ENCODE data around the gene PRKCE. TPM values are rescaled to one million over a fixed set of nuclear protein-coding genes. Genes with fewer than 3 reads are reported as not detected.

PRKCE gene
- total and polyA plus RNA-seq, 2 donors (not counting 3 experiments of a cell fraction or from before 2014, with no cell fraction given): 27.9 to 33.9 TPM

GRCh38 chr2:46200100-46200690 lies 548.7 kb downstream of the PRKCE start:
- dilution Hi-C loops (cut with MboI; ENCODE audit: extremely low pct_ligation_motif_present, low sequenced_read_pairs) (no loop called here), intact Hi-C loops (cut with micrococcal nuclease) (loop anchor here (1.0 kb wide), 2 partner anchors 97 to 137 kb away; partner anchors contain the start of gene EPAS1)
- TF ChIP-seq POLR2AphosphoS5 (IDR thresholded peaks at IDR 0.05; ENCODE audit: insufficient read depth, low read depth, low read length): peak; percentile 56
- no peak for TF ChIP-seq JUN (IDR thresholded peaks at IDR 0.05; ENCODE audit: borderline replicate concordance, insufficient read depth, insufficient read length, low read depth)
- Histone ChIP-seq H4K20me1 (replicated peaks; ENCODE audit: control insufficient read depth, extremely low read depth, insufficient read depth, low read length) (no peaks in the 10 kb centered on the region), H3K9me1 (replicated peaks; ENCODE audit: control insufficient read depth, extremely low read depth, insufficient read depth, low read length) (no peaks in the 10 kb centered on the region), H3K27ac (ENCODE audit: insufficient read depth, low read depth, low read length) (peak overlapping the region; percentile 22), H3K27me3 (ENCODE audit: control insufficient read depth in 2 of 2, insufficient read depth in 2 of 2, low read length in 2 of 2) (no peaks in the 10 kb centered on the region), H3K36me3 (ENCODE audit: control insufficient read depth in 2 of 2, extremely low read depth in 1 of 2, insufficient read depth in 2 of 2, low read length in 2 of 2) (no peaks in the 10 kb centered on the region), H3K79me2 (ENCODE audit: control insufficient read depth, insufficient read depth, low read length) (no peaks in the 10 kb centered on the region), H3K4me2 (ENCODE audit: insufficient read depth, low read length) (peak overlapping the region; percentile 46), H3K4me1 (ENCODE audit: control insufficient read depth, extremely low read depth, insufficient read depth, low read length) (peaks cover 34% of the 10 kb centered on the region), H3K9me3 (replicated peaks; ENCODE audit: control insufficient read depth, insufficient read depth, low read length) (no peaks in the 10 kb centered on the region), H2AFZ (ENCODE audit: low read depth, low read length) (no peak overlapping the region), H3K9ac (replicated peaks; ENCODE audit: extremely low read depth, insufficient read depth, low read length) (no peak overlapping the region), H3K4me3 (replicated peaks in 1 of 3; ENCODE audit: insufficient read depth in 1 of 3, low read depth in 1 of 3, low read length in 3 of 3) (no peak overlapping the region)
- FAIRE-seq (peak; percentile 80), DNase-seq (ENCODE audit: low read depth, low spot score) (peak; percentile 86)
- no TSS peak for BruUV-seq (replicated peaks)
- CTCF ChIA-PET: interaction anchor here (0.8 to 1.7 kb wide), 6 partner anchors 10 to 127 kb away, joined by 3 to 4 read pairs (median 3); no protein-coding TSS in a partner anchor
- POLR2A ChIA-PET: no interaction called here

- Histone ChIP-seq H3K4me1 (ENCODE audit: control insufficient read depth, extremely low read depth, insufficient read depth, low read length) (peaks cover 34% of the 10 kb centered on the region), H3K9me1 (replicated peaks; ENCODE audit: control insufficient read depth, extremely low read depth, insufficient read depth, low read length) (no peaks in the 10 kb centered on the region), H3K4me3 (replicated peaks in 1 of 3; ENCODE audit: insufficient read depth in 1 of 3, low read depth in 1 of 3, low read length in 3 of 3) (no peak overlapping the region), H3K79me2 (ENCODE audit: control insufficient read depth, insufficient read depth, low read length) (no peaks in the 10 kb centered on the region), H3K27me3 (ENCODE audit: control insufficient read depth in 2 of 2, insufficient read depth in 2 of 2, low read length in 2 of 2) (no peaks in the 10 kb centered on the region), H3K9ac (replicated peaks; ENCODE audit: extremely low read depth, insufficient read depth, low read length) (no peak overlapping the region), H4K20me1 (replicated peaks; ENCODE audit: control insufficient read depth, extremely low read depth, insufficient read depth, low read length) (no peaks in the 10 kb centered on the region), H3K36me3 (ENCODE audit: control insufficient read depth in 2 of 2, extremely low read depth in 1 of 2, insufficient read depth in 2 of 2, low read length in 2 of 2) (no peaks in the 10 kb centered on the region), H3K4me2 (ENCODE audit: insufficient read depth, low read length) (no peak overlapping the region), H3K9me3 (replicated peaks; ENCODE audit: control insufficient read depth, insufficient read depth, low read length) (no peaks in the 10 kb centered on the region), H3K27ac (ENCODE audit: insufficient read depth, low read depth, low read length) (peak overlapping the region; percentile 22), H2AFZ (ENCODE audit: low read depth, low read length) (no peak overlapping the region)
- intact Hi-C loops (cut with micrococcal nuclease): loop anchor here (1.0 kb wide), 2 partner anchors 96 to 138 kb away; partner anchors contain the start of gene EPAS1
- dilution Hi-C loops (cut with MboI; ENCODE audit: extremely low pct_ligation_motif_present, low sequenced_read_pairs): no loop called here
- no TSS peak for BruUV-seq (replicated peaks)
- FAIRE-seq: peak; percentile 26
- no peak for DNase-seq (ENCODE audit: low read depth, low spot score)
- POLR2A ChIA-PET: no interaction called here
- TF ChIP-seq CTCF (IDR thresholded peaks at IDR 0.05; ENCODE audit: extremely low read depth in 1 of 2, insufficient read depth in 1 of 2, low read depth in 1 of 2, low read length in 2 of 2) (no peak), MYC (IDR thresholded peaks at IDR 0.05; ENCODE audit: low read depth, low read length) (no peak), EZH2 (IDR thresholded peaks at IDR 0.05; ENCODE audit: borderline replicate concordance, low read depth, low read length, severe bottlenecking) (no peak), FOS (IDR thresholded peaks at IDR 0.05; ENCODE audit: borderline replicate concordance, insufficient read depth, low read length) (no peak), JUN (IDR thresholded peaks at IDR 0.05; ENCODE audit: borderline replicate concordance, insufficient read depth, insufficient read length, low read depth) (no peak), POLR2AphosphoS5 (IDR thresholded peaks at IDR 0.05; ENCODE audit: insufficient read depth, low read depth, low read length) (no peak), GATA2 (IDR thresholded peaks at IDR 0.05; ENCODE audit: insufficient read depth, insufficient read length, low read depth, low read length) (no peak), MAX (IDR thresholded peaks at IDR 0.05; ENCODE audit: insufficient read depth, insufficient read length) (no peak), POLR2A (IDR thresholded peaks at IDR 0.05; ENCODE audit: low read depth, low read length) (no peak)
- CTCF ChIA-PET: interaction anchor here (0.8 to 1.3 kb wide), 3 partner anchors 10 to 93 kb away, joined by 3 to 4 read pairs (median 3); no protein-coding TSS in a partner anchor
These were observed 549.6 kb downstream of the PRKCE start for GRCh38 chr2:46200861-46201605.
